SK-MEL-5 (cell line): ENCODE data around the gene CBLIF. TPM values are rescaled to one million over a fixed set of nuclear protein-coding genes. Genes with fewer than 3 reads are reported as not detected.
"Not testable (repeated sequence)": the region's sequence is repeated elsewhere in the genome, so short reads cannot be mapped to it uniquely, and the experiment has no call there.

Source experiments
- DNase-seq: peaks from one replicate; pipeline ENCODE4 v3.0.0-alpha.2; 2016; ENCODE audit warnings: low read depth, low spot score
- in situ Hi-C: cut with HindIII; loops from 2 replicates; pipeline ENCODE4 v1.10.0; 2016; ENCODE audit warnings: low sequenced_read_pairs, high pct_unique_total_duplicates, low pct_unique_long_range_greater_than_20kb
- total RNA-seq: library from RNA; depleted of rRNA; stranded (reverse); fragments of >200 nt; shearing (Covaris generic); gene quantifications from 2 replicates; pipeline ENCODE4 v1.2.3, GENCODE V29; 2014

CBLIF gene
- total RNA-seq, 1 experiment from 2014 or later, result 0.55 TPM

GRCh38 chr11:59810189-59810910 is 34.9 kb downstream of the CBLIF start, which contains the start of gene MRPL16:
TSS of gene MRPL16 (minus strand) at chr11:59810778. CDS start at chr11:59810658, 120 bp downstream.
- peak; percentile 83 for DNase-seq
- in situ Hi-C loops, result no loop called here

- DNase-seq, result no peak
- in situ Hi-C loops, result no loop called here
These were observed 38.2 kb downstream of the CBLIF start for GRCh38 chr11:59807047-59807610.

GRCh38 chr11:59804061-59804460 is 41.2 kb downstream of the CBLIF start:
- no peak for DNase-seq
- in situ Hi-C loops, result no loop called here

GRCh38 chr11:59802639-59803176 is 42.6 kb downstream of the CBLIF start:
- DNase-seq, result peak; percentile 63
- in situ Hi-C loops, result no loop called here

GRCh38 chr11:59801981-59802638 is 43.2 kb downstream of the CBLIF start:
- DNase-seq, result peak; percentile 6
- in situ Hi-C loops, result no loop called here

GRCh38 chr11:59801160-59801706 is 44.1 kb downstream of the CBLIF start:
- no peak for DNase-seq
- in situ Hi-C loops, result no loop called here

- in situ Hi-C loops, result no loop called here
- DNase-seq, result no peak
These were observed 44.8 kb downstream of the CBLIF start for GRCh38 chr11:59800390-59801025.

DNA sequence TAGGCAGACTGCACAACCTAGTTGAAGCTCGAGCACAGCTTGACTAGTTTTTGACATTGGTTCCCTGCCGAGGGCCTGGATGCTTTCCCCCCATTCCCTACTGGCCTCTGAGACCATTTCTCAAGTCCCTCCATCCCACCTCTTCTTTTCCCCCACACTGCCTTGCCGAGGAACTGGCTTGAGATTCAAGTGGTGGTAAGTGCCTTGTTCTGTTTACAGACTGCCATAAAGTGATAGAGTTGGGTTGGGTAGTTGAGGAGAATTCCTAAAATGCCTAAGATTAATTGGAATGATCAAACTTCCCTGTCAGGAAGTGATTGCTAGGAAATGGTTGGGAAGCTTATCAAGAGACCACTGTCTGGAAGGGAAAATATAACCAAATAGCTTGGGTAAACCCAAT is 50.9 kb downstream of the CBLIF start:
- no peak for DNase-seq
- in situ Hi-C loops, result no loop called here

GRCh38 chr11:59792507-59792906 is 52.8 kb downstream of the CBLIF start:
- in situ Hi-C loops, result no loop called here
- no peak for DNase-seq

DNA sequence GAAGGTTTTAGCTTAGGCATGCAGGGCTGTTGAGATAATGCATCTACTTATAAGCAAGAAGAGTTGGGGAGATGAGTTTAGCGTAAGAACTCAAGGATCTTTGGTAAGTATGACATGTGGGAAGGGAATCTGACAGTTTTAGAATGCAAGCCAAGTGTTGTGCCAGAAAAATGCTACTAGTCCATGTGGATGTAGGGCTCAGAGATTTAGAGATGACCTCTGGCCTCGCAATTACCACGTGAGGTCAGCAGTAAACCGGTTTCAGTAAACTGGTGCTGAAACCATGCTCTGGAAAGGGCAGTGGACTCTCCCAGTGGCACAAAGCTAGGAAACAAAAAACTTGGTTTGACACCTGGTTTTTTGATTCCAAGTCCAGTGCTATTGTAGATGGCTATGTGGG is 53.7 kb downstream of the CBLIF start:
- in situ Hi-C loops, result no loop called here
- no peak for DNase-seq

DNA sequence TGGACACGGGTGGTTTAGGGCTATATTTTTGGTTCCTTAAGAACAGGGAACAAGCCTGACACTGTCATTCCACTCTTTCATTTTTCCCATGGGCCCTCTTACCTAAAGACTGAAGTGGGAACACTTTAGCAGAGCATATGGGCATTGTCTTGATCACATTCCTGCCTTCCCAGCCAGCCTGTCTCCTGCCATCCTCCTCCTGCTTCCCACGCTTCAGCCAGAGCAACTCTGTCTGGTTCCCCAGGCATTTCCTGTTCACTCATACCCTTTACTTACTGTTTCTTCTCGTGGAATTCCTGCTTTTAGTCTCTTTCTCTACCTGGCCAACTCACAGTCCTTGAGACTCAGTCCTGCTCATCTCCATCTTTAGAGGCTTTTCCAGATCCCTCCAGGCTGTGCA is 57.5 kb downstream of the CBLIF start:
- DNase-seq, result no peak
- in situ Hi-C loops, result no loop called here

DNA sequence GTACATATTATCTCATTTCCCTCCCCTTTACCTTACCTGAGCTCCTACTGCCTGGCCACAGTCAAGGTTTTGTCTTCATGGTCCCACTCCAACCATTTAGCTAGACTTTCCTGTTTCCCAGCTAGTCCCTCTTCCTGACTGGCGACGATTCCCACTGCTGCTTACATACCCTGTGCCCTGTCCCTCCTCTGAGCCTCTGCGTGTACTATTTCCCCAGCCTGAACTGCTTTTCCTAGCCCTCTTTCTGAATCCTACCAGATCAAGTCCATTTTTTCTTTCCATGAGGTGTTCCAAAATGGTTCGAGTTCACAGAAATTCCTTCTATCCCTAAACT is 58.1 kb downstream of the CBLIF start:
- in situ Hi-C loops, result no loop called here
- no peak for DNase-seq

GRCh38 chr11:59785818-59786217 is 59.5 kb downstream of the CBLIF start:
- in situ Hi-C loops, result no loop called here
- no peak for DNase-seq

GRCh38 chr11:59784441-59784840 is 60.9 kb downstream of the CBLIF start:
- DNase-seq, in situ Hi-C loops: not testable (repeated sequence)

- in situ Hi-C loops, result no loop called here
- DNase-seq, result no peak
These were observed 61.6 kb downstream of the CBLIF start for GRCh38 chr11:59783632-59784090.

GRCh38 chr11:59782080-59782479 is 63.2 kb downstream of the CBLIF start:
- in situ Hi-C loops, result no loop called here

GRCh38 chr11:59779487-59779886 is 65.8 kb downstream of the CBLIF start:
- no peak for DNase-seq
- in situ Hi-C loops, result no loop called here

More at GRCh38 chr11:59782080-59782479, 63.2 kb downstream of the CBLIF start:
- DNase-seq, result no peak
